Left forelimb (tissue), 1 donor: ENCODE measurements around the gene LRRIQ1.

Experiments used
- DNase-seq: peaks from one replicate; pipeline ENCODE4 v3.0.0-alpha.2; 2018; ENCODE audit warnings: low spot score

Gene LRRIQ1

GRCh38 chr12:85060916-85061315, 24.8 kb downstream of the LRRIQ1 start:
- DNase-seq: no peak

DNA sequence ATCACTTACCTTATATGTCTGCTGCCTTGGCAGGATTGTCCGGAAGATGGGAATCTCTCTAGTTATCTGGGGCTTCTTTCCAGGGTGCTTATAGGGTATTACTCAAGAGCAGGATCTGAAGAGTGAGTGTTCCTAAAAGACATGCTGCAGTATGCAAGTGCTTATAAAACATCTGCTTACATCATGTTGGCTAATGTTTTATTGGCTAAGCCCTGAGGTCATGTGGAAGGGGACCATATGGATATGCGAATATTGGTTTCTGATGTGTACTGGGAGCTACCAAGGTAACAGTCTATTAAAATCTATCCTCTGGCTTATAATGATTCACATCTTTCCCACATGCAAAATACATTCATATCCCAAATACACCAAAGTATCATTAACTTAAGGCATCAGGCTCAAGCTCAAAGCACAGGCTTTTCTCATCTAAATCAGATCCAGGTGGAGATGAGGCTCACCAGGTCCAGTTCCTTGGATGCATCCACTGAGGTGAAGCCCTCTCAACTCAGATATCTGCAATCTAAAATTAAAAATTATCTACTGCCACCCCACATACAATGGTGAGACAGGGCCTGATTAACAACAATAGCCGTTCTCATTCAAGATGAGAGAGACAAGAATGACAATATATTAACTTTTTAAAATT, 29.8 kb downstream of the LRRIQ1 start:
- no peak for DNase-seq

DNA sequence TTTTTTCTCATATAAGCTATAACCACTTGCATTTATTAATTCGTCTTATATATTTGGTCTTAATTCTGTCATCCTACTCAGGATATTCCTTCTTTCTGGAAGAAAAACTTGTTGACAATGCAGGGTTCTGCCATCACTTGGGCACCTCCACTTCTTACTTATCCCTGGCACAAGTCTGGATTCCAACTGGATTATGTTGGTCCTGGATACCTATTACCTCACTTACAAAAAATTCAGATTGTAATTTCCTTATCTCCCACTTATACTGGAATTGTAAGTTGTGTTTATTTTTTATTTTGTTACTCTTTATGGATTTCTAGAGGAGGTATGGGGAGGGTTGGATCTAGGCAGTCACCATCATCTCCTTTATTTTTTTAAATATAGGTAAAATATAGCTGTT, 36.7 kb downstream of the LRRIQ1 start:
- DNase-seq: no peak

GRCh38 chr12:85076688-85077430, 40.7 kb downstream of the LRRIQ1 start:
- no peak for DNase-seq

GRCh38 chr12:85085066-85085465, 48.9 kb downstream of the LRRIQ1 start:
- no peak for DNase-seq

DNA sequence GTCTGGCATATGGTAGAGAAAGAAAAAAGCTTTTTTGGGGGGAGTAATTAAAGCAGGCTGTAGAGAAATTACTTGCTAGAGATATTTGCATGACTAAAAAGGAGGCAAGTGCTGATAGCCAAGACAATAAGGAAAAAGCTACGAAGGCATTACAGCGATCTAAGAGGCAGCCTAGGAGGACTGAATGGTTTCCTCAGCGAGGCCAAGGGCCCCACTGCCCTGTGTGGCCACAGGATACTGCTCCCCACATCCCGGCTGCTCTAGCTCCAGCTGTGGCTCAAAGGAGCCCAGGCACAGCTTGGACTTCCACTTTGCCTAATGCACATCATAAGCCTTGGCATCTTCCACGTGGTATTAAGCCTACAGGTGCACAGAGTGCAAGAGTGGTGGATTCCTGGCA, 53.6 kb downstream of the LRRIQ1 start:
- no peak for DNase-seq

GRCh38 chr12:85092814-85093370, 56.7 kb downstream of the LRRIQ1 start:
- no peak for DNase-seq

DNA sequence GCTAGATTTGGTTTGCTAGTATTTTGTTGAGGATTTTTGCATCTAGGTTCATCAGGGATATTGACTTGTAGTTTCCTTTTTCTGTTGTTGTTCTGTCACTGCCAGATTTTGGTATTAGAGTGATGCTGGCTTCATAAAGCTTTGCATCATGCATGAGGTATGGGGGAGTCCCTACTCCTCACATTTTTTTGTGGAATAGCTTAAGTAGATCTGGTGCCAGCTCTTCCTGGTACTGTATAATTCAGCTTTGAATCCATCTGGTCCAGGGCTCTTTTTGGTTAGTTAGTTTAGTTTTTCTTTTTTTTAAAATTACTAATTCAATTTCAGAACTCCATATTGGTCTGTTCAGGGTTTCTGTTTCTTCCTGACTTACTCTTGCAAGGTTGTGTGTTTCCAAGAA, 59.4 kb downstream of the LRRIQ1 start:
- DNase-seq: no peak

DNA sequence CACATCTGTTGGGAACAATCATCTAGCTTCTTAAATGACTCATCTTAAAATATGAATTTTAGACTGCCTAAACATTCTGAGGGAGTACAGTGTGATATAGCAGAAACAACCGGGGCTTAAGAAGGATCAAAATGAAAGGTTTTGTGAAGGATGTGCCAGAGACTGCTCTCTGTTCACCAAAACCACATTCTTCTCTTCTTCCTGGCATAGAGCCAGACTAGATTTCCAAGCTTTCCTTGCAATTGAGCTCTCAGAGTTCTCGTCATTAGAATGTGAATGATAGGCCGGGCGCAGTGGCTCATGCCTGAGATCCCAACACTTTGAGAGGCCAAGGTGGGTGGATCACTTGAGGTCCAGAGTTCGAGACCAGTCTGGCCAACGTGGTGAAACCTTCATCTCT, 94.5 kb downstream of the LRRIQ1 start:
- DNase-seq: no peak

- no peak for DNase-seq
Measured at GRCh38 chr12:85138833-85139232, 102.7 kb downstream of the LRRIQ1 start.

DNA sequence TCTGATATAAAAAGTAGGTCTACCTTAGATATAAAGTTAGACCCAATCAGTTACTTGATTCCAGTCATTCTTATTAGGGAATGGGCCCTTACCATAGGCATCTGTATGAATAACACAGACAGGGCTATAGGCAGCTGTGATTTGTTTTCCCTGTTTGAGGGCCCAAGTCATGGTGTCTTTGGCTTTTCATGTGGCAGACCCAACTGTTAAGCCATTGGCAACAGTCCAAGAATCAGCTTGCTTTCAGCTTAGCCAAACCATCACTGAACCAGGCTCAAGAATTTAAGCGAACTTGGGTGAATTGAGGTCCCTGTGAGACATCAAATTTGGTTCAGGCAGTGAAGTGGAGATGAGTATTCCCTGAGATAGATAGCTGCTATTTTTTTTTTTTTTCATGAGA, 111.2 kb downstream of the LRRIQ1 start:
- no peak for DNase-seq

DNA sequence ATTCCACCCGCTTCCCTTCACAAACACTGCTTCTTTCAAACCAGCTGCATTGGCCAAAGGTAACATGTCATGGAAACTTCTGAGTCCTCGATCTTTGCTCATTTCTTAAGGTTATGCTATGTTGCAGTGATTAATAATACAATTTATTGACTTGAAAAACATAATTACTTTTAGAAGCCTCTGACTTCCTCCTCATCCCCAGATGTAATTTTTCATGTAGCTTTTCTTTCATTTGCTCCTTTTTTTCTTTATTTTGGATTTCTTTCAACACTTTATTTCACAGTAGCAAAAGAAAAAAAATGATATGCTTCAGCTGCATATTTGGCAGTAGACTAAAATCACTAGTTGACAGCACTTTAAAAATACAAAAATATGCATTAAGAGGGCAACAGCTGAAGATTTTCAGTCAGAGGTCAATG, 116.2 kb downstream of the LRRIQ1 start:
- no peak for DNase-seq

DNA sequence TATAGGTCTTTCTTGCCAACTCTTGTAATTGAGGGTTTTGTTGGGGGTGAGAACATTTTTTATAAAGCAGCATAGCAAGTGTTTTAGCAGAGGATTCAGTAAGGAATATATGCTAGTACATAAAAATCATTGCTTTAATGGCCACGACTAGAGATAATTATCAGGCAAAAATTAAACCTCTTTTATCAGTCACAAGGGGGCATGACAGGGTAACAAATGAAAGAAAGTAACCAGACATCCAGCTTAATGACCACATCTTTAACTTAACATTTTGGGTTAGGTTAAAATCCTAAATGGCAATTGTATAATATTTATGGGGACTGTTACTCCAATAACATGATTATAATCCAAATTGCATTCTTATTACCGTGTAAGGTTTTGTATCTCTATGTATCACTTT, 119.6 kb downstream of the LRRIQ1 start:
- DNase-seq: no peak

- DNase-seq: no peak
Measured at GRCh38 chr12:85156569-85156968, 120.4 kb downstream of the LRRIQ1 start.

GRCh38 chr12:85157035-85157603, 121.0 kb downstream of the LRRIQ1 start:
- no peak for DNase-seq

DNA sequence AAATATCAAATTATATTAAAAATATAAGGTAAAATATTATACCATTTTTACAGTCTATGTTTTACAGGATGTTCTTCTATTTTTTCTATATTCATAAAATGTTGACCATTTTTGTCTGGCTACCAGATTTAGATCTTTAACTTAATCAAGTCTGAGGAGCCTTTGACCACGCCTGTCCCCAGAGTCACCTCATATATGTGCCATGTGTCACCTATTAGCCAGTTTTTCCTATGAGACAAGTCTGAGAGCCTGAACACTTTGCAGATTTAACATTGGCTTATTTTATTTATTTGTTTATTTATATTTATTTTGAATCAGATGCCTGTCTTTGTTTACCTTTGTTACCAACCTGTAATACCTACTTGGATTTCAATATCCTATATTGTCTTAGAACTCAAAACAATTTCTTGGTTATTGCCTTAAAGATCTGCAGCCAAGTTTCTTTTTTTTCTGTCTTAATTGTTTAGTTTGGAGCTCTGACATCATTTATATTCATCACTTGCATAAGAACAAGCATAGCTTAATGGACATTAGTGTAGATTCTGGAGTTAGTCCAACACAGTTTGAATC, 127.7 kb downstream of the LRRIQ1 start:
- DNase-seq: no peak

DNA sequence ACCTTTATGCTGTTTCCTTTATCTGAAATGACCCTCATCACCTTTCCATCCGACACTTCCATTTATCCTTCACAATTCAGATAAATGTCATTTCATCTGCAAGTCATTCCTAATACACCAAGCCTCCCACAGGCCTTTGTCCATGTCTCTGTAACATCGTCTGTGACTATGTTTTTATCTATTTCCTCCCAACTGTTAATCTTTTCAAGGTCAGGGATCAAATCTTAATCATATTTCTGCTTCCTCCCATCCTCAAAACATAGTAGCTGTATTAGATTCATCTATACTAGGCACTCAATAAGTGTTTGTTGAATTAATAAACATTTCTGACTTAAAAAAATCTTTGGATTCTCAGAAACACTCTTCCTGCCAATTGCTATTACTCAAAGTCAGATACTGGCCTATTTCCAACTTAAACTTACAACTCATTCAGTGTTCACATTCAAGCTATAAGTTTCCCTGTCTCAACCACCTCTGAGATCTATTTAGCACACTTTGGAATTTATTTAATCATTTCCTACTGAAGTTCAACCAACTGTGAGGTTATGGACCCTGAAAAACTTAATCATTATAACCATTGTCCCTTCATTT, 143.6 kb downstream of the LRRIQ1 start:
- DNase-seq: no peak

GRCh38 chr12:85182699-85183098, 146.5 kb downstream of the LRRIQ1 start:
- no peak for DNase-seq

DNA sequence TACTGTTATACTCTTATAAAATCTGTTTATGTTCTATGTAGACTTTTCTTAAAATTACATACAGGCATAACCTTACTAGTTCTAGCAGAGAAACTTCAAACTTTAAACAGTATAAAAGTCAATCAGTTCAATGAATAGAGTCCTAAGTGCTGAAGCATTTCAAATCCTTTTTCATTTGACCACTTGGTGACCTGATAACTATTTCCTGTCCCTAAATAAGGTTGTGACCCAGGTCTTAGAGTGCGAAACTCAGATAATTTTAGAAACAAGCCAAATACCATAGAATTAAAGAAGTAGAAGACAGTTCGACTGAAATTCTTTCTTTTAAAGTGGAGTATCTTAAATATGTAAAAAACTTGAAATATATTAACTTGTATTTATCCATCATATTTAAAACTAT, 147.7 kb downstream of the LRRIQ1 start:
- no peak for DNase-seq

DNA sequence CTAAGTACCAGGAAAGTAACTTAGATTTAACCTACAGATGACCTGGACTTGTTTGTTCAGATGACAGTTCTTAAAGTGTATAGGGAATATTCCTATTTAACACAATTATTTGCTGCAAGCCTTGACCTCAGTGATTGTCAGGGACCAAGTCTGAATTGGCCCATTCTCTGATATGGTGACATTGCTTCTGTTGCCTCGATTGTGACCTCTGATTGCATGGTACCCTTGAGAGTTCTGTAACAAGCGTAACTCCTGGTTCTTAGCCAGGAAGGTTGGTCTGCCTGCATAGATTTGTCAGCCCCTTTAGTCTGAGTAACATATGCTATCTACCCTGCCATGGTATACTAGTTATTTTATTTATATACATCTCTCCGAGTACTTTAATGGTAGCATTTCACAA, 150.1 kb downstream of the LRRIQ1 start:
- no peak for DNase-seq

GRCh38 chr12:85188619-85189018, 152.5 kb downstream of the LRRIQ1 start:
- no peak for DNase-seq

DNA sequence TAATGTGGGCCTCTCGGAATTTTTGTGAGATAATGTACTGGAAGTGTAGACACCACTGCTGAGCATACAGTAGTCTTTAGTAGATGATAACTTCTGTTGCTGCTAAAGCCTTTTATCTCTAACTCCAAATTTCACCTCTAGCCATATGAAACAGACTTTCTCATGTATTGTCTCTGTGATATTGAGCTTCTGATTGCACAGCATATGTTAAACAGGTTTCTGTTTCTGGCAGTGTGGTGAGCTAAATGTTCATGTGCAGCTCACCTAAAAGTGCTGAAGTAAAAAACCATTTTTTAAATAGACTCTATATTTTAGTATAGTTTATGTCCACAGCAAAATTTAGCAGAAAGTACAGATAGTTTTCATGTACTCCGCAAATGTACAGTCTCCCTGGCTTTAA, 154.6 kb downstream of the LRRIQ1 start:
- no peak for DNase-seq
